HUES64 (cell line): ENCODE measurements around the gene SHQ1.
"Not testable (repeated sequence)": the region's sequence is repeated elsewhere in the genome, so short reads cannot be mapped to it uniquely, and the experiment has no call there.

ENCODE experiments used
- H3K27ac ChIP-seq: 2 replicates; pipeline ENCODE4 v1.7.0; 2013; ENCODE audit warnings: low read depth, low read length, inconsistent platforms
- H3K27me3 ChIP-seq: 2 replicates; pipeline ENCODE4 v1.6.1; 2013; ENCODE audit warnings: mild to moderate bottlenecking, low read length; ENCODE audit not compliant: insufficient read depth
- H3K36me3 ChIP-seq: 2 replicates; pipeline ENCODE4 v1.6.1; 2013; ENCODE audit warnings: mild to moderate bottlenecking, low read length; ENCODE audit not compliant: insufficient read depth
- H3K4me1 ChIP-seq: 2 replicates; pipeline ENCODE4 v1.6.1; 2013; ENCODE audit warnings: mild to moderate bottlenecking, low read length, moderate library complexity; ENCODE audit not compliant: insufficient read depth
- H3K4me3 ChIP-seq: 2 replicates; pipeline ENCODE4 v1.5.1; 2013; ENCODE audit warnings: mild to moderate bottlenecking, low read length, moderate library complexity
- H3K9ac ChIP-seq: 2 replicates; pipeline ENCODE4 v1.6.1; 2013; ENCODE audit warnings: mild to moderate bottlenecking, low read depth, low read length
- H3K9me3 ChIP-seq: 2 replicates; pipeline ENCODE4 v1.6.1; 2013; ENCODE audit warnings: low read depth, low read length; ENCODE audit not compliant: insufficient read depth
- WGBS: fragments of 150-250, 120-280 bp; methylation state at CpG from one replicate; pipeline ENCODE4 v1.1.7; 2013; ENCODE audit warnings: missing lambda C conversion rate; 5-methylcytosine and 5-hydroxymethylcytosine counted together

Gene SHQ1

DNA sequence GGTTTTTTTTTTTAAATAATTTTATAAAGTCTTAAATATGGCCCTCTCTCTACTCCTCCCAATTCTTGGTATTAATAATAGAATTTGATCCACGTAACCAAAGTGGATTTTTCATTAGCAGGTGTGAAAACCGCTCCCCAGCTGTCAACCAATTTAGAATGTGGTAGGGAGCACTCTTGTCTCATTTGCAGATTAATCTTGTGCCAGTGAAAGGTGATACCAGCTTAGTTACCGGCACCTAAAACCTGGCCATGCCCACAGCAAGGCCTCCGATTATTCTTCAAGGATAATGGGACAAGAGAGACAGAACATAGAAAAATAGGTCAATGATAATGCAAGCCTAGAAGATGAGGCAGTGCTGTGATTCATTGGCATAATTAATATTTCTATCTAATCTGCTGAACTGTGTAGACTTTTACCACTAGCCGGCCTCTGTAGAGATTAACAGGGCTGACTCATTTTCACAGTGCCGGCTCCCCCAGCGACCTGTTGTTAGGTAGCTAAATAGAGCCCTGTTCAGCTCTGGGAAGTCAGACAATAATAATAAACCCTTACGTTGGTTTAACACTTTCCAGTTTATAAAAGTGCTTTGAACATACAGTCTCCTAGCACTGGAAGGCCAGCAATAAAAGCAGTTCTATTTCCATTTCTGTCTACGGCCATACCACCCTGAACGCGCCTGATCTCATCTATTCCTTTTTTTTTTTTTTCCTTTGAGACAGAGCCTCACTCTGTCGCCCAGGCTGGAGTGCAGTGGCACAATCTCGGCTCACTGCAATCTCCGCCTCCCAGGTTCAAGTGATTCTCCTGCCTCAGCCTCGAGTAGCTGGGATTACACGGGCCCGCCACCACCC is 102.9 kb downstream of the SHQ1 start:
- Histone ChIP-seq H3K9me3 (no peaks in the 10 kb centered on the region), H3K9ac (no peak overlapping the region), H3K27me3 (peaks cover 3% of the 10 kb centered on the region; the same call in 1 of the 2 replicates), H3K36me3 (peaks cover 4% of the 10 kb centered on the region), H3K27ac (no peak overlapping the region), H3K4me3 (no peak overlapping the region), H3K4me1 (peaks cover 11% of the 10 kb centered on the region; the same call in 1 of the 2 replicates)
- WGBS, result 84% methylated on average over 17 of the region's 17 CpGs

DNA sequence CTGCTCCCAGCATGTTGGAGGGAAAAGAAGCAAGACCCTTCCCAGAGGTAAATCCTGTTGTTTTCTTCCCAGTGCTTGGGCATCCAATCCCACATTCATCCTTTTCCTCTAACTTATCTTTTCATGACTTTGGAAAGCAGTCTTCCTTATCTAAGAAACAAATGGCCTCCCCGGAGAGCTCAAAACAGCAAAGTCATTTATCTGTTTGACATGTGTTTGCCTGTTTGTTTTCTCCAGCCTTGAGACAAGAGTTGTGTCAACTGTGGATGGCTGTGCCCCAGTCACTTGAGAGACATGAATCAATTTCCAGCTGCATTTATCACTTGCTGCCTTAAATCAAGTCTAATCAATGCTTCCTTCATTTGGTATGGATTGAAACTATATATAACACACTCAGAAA is 103.9 kb downstream of the SHQ1 start:
- Histone ChIP-seq H3K36me3 (no peaks in the 10 kb centered on the region), H3K27me3 (peaks cover 13% of the 10 kb centered on the region), H3K27ac (no peak overlapping the region), H3K4me1 (peaks cover 11% of the 10 kb centered on the region; the same call in 1 of the 2 replicates), H3K9me3 (no peaks in the 10 kb centered on the region), H3K9ac (no peak overlapping the region), H3K4me3 (no peak overlapping the region)
- 76% methylated on average over 1 of the region's 1 CpG for WGBS

DNA sequence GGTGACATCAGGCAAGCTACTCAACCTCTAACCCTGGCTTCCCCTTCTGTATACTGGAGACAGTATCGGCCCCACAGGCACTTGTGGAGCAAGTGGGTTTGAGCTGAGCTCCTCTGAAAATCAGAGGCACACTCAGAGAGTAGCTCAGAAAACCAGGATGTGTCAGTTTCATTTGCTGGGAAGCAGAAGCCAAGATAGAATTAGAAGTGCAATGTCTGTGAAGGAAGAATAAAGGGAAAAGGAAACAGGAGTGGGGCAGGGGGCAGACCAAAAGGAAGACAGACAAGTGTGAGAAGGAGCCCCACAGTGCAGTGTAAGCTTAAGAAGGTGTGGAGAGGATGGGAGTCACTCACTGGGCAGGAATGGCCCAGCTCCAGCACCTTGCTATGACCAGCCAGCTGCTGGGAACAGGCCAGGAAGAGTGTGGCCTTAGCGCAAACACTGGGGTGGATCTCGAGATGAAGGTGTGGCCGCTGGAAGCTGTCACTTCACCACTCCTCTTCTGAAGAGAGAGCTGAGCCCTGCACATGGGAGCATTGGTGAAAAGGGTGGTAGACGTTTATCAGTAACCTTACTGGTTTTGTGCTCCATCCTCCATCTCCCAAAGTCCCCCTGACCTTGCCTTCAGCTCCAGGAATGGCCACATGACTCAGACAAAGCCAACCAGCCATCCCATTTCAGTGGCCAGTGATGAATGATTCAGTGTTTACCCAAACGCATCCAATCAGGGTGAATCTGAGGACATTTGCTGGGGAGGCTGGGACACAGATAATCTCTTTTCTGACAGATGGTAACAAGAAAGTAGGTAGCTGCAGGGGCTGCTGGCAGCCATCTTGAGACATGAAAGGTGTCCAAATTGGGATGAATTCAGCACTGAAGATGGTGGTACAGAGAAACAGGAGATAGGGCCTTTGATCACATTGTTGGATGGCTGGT is 108.4 kb downstream of the SHQ1 start:
- Histone ChIP-seq H3K4me1 (peaks cover 6% of the 10 kb centered on the region; the same call in 1 of the 2 replicates), H3K9me3 (peaks cover 3% of the 10 kb centered on the region), H3K27ac (no peak overlapping the region), H3K36me3 (no peaks in the 10 kb centered on the region), H3K4me3 (peak overlapping the region; percentile 53), H3K9ac (no peak overlapping the region), H3K27me3 (peaks cover 25% of the 10 kb centered on the region)
- WGBS, result 92% methylated on average over 6 of the region's 6 CpGs

DNA sequence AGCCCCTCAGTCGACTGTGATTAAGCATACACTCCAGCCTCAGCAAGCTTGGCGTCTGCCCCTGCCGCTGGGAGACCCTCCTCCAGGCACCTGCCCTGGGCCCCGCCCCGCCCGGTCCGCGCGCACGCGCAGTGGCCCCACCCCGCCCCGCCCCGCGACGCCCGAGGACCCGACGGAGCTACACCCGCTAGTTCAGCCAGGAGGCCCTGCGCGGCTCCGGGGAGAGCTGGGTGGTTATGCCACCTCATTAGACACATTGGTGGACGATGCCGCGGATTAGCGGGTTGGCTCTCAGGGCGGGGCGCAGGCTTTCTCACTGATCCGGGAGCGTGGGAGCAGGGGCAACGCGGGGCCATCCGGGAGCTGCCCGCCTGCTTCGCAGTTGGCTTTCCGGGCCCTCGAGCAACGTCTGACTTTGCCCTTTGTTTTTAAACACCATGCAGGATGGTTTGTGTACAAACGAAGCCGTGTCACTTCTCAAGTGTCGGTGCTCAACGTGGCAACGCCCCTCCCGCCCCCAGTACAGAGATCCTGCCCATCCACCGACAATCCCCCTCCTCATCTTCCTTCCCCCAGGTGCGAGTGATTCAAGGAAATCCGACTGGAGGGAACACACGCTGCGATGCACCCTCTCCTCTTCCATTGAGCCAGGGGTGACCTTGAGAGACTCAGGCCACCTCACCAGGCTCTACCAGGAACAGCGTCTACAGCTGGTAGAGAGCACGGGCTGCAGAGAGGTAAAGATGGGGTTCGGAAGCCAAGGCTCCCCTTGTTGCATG is 109.3 kb downstream of the SHQ1 start:
- peaks cover 7% of the 10 kb centered on the region for H3K9me3 ChIP-seq
- H3K9ac ChIP-seq, result peak overlapping the region; percentile 4; the same call in 1 of the 2 replicates
- 10% methylated on average over 53 of the region's 53 CpGs for WGBS
- H3K27ac ChIP-seq, result no peak overlapping the region
- H3K4me3 ChIP-seq, result peak overlapping the region; percentile 53
- H3K4me1 ChIP-seq, result peaks cover 3% of the 10 kb centered on the region; the same call in 1 of the 2 replicates
- peaks cover 25% of the 10 kb centered on the region for H3K27me3 ChIP-seq
- H3K36me3 ChIP-seq, result no peaks in the 10 kb centered on the region

DNA sequence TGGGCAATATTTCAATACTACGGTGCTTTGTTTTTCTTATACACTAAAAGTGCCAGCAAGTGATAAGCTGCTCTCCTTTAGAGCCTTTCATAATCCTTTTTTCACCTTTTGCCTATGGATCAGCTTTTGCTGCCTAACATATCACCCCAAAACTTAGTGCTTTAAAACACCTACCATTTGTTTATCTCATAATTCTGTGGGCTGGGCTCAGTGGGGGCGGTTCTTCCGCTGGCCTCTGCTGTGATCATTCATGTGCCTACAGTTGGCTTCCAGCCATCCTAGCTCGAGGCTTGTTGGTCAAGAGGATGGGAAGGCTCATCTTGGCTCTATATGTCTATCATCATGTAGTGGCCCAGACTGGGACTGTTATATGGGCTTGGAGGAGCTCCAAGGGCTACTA is 113.2 kb downstream of the SHQ1 start:
- not testable (repeated sequence) for H3K9ac ChIP-seq, H3K27ac ChIP-seq, H3K4me3 ChIP-seq, H3K36me3 ChIP-seq, H3K4me1 ChIP-seq
- WGBS, result 96% methylated on average over 1 of the region's 4 CpGs
- Histone ChIP-seq H3K9me3 (peaks cover 12% of the 10 kb centered on the region), H3K27me3 (peaks cover 19% of the 10 kb centered on the region)

DNA sequence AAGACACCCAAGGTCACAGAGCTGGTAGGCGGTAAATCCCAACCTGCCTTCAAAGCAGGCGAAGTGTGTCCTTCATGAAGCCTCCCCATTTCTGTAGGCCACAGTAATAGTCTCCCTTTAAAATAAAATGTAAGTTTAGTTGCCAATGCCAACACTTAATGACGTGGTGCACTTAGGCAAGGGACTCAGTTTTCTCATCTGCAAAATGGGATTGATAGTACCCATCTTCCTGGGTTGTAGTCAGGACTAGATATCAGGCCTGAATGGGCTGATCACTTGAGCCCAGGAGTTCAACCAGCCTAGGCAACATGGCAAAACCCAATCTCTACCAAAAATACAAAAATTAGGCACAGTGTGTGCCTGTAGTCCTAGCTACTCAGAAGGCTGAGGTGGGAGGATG is 114.6 kb downstream of the SHQ1 start:
- Histone ChIP-seq H3K27me3 (peaks cover 7% of the 10 kb centered on the region; the same call in 1 of the 2 replicates), H3K27ac (no peak overlapping the region), H3K4me3 (no peak overlapping the region), H3K36me3 (no peaks in the 10 kb centered on the region), H3K9ac (no peak overlapping the region), H3K4me1 (peaks cover 6% of the 10 kb centered on the region; the same call in 1 of the 2 replicates), H3K9me3 (peaks cover 12% of the 10 kb centered on the region)
- 92% methylated on average over 3 of the region's 3 CpGs for WGBS

DNA sequence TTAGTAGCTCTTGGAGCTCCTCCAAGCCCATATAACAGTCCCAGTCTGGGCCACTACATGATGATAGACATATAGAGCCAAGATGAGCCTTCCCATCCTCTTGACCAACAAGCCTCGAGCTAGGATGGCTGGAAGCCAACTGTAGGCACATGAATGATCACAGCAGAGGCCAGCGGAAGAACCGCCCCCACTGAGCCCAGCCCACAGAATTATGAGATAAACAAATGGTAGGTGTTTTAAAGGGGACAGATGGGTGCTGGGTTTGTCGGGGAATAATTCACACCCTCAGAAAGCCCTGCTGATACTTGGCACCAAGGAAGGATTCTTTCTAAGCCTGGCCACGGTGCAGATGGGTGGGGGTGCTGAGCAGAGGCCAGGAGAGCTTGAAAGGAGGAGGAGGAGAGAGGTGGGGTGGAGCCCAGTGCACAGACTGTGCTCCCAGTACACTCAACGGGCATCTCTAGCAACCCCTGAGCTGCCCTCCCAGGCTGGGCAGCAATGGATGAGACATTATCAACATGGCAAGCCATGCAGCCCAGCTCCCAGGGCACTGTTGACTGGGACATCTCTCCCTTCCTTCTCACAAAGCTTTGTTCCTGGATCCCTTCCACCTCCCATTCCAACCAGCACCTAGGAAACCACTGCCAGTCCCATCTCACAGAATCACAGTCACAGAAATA is 115.4 kb downstream of the SHQ1 start:
- H3K9me3 ChIP-seq, result peaks cover 12% of the 10 kb centered on the region
- H3K27ac ChIP-seq, H3K27me3 ChIP-seq, H3K4me1 ChIP-seq, H3K36me3 ChIP-seq, H3K9ac ChIP-seq, H3K4me3 ChIP-seq: not testable (repeated sequence)
- 89% methylated on average over 3 of the region's 6 CpGs for WGBS

DNA sequence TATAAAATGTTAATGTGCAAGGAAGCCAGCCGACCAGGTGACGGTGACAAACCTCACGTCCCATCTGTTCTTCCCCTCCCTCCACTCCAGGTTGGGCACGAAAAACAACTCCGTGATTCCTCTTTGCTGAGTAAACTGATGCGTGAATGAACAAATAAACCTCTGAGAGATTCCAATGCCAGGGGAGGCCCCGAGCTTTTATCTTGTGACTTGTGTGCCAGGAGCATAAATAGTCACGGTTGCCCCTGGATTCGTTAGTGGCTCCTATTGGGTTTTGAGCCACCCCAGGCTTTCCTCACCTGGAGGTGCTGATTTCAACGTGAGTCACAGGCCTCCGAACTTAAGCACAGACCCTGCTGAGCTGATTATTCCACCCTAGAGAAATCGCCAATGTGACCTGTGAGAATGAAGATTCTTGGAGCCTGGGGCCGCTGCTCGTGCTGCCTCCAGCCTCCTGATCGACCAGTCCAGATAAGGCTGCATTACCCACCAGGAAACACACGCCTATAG is 119.2 kb downstream of the SHQ1 start:
- Histone ChIP-seq H3K36me3 (no peaks in the 10 kb centered on the region), H3K27me3 (no peaks in the 10 kb centered on the region), H3K4me1 (peaks cover 4% of the 10 kb centered on the region; the same call in 1 of the 2 replicates), H3K9ac (no peak overlapping the region), H3K9me3 (0 out of 2 replicates have a peak, but pooled peaks cover 6% of the 10 kb centered on the region), H3K4me3 (no peak overlapping the region), H3K27ac (no peak overlapping the region)
- whole genome bisulfite sequencing, result 67% methylated on average over 16 of the region's 16 CpGs

DNA sequence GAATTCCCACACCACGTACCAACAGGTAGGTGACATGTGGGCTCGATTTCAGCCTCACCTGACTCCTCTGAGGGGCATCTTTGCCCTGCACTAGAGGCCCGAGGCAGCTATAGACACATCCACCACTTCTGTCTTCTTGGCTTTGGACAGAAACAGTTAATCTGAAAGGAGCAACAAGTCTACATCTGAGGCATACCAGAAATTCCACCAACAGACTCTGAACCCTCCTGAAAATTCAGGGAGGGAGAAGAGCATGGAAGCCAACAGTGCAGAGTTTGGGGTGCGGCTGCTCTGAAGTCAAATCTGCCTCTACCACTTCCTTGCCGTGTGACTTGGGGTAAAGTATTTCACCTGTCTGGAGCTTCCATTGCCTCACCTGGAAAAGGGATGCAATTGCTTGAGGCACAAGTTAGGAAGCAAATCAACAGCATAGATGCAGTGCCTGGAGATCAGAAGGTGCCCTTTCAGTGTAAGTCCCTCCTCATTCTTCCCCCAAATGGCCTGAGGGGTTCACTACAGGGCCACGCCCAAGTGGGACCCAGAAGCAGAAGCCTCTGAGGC is 119.8 kb downstream of the SHQ1 start:
- Histone ChIP-seq H3K4me1 (peaks cover 4% of the 10 kb centered on the region; the same call in 1 of the 2 replicates), H3K36me3 (no peaks in the 10 kb centered on the region), H3K9ac (no peak overlapping the region), H3K27ac (no peak overlapping the region), H3K4me3 (no peak overlapping the region), H3K27me3 (no peaks in the 10 kb centered on the region), H3K9me3 (0 out of 2 replicates have a peak, but pooled peaks cover 2% of the 10 kb centered on the region)
- 84% methylated on average over 6 of the region's 6 CpGs for WGBS

DNA sequence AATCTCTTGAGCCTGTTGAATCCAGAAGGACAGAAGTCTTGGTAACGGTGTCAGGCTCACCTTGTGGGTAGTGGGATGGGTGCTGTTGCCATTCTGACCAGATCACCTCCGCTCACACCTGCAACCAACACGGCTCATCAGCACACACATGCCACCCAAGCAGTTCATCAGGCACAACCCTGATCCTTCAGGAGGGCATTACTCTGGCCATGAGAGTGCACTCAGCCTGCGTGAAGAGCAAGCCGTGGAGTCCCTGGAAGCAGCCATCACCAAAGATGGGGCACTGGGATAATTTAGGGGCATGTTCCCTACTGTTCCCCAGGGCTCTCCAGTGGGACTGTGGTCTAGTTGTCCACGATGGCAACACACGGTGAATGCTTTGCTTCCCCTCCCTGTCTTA is 120.5 kb downstream of the SHQ1 start:
- Histone ChIP-seq H3K36me3 (no peaks in the 10 kb centered on the region), H3K27ac (no peak overlapping the region), H3K9me3 (no peaks in the 10 kb centered on the region), H3K27me3 (no peaks in the 10 kb centered on the region), H3K4me3 (no peak overlapping the region), H3K4me1 (peaks cover 4% of the 10 kb centered on the region; the same call in 1 of the 2 replicates), H3K9ac (no peak overlapping the region)
- 94% methylated on average over 7 of the region's 7 CpGs for WGBS
